Measurements from ENCODE around the gene TOR2A. TPM values are rescaled to one million over a fixed set of nuclear protein-coding genes. Genes with fewer than 3 reads are reported as not detected.

TOR2A gene
- total RNA-seq, 1 donor from 2014 or later: 17.3 TPM

GRCh38 chr9:127754099-127755060 lies 19.3 kb upstream of the TOR2A start:
- Mint-ChIP-seq H3K36me3 (no peaks in the 10 kb centered on the region), H3K9me3 (no peaks in the 10 kb centered on the region), H3K4me1 (no peaks in the 10 kb centered on the region), H3K27ac (no peak overlapping the region), H3K4me3 (peak overlapping the region; percentile 4), H3K27me3 (ENCODE audit: low read depth) (peaks cover 70% of the 10 kb centered on the region)
- no peak for TF ChIP-seq CTCF (IDR thresholded peaks at IDR 0.05; ENCODE audit: unreplicated experiment)
- DNase-seq (ENCODE audit: low spot score in 2 of 2, unreplicated experiment in 2 of 2): no peak

DNA sequence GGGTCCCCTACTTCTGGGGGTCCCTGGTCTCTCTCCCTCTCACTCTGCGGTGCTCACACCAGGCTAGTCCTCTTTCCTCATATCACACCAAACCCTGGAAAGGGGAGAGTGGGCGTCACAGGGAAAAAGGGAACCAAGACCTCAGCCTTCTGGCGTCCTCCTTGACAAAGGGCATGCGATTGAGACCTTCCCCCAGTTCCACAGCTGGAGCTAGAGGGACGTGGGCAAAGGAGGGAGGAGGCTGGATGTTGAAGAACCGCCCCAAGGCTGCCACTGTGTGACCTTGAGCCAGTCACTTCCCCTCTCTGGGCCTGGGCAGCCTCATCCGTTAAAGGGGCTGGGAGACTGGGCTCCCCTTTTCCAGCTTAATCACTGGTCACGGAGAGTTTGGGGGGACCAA lies 18.5 kb upstream of the TOR2A start:
- peaks cover 67% of the 10 kb centered on the region for H3K27me3 Mint-ChIP-seq (ENCODE audit: low read depth)
- no peak overlapping the region for H3K4me3 Mint-ChIP-seq
- no peak for DNase-seq (ENCODE audit: low spot score in 2 of 2, unreplicated experiment in 2 of 2)
- no peaks in the 10 kb centered on the region for H3K4me1 Mint-ChIP-seq
- H3K27ac Mint-ChIP-seq: no peak overlapping the region
- H3K9me3 Mint-ChIP-seq: no peaks in the 10 kb centered on the region
- no peaks in the 10 kb centered on the region for H3K36me3 Mint-ChIP-seq
- TF ChIP-seq CTCF (IDR thresholded peaks at IDR 0.05; ENCODE audit: unreplicated experiment): no peak

DNA sequence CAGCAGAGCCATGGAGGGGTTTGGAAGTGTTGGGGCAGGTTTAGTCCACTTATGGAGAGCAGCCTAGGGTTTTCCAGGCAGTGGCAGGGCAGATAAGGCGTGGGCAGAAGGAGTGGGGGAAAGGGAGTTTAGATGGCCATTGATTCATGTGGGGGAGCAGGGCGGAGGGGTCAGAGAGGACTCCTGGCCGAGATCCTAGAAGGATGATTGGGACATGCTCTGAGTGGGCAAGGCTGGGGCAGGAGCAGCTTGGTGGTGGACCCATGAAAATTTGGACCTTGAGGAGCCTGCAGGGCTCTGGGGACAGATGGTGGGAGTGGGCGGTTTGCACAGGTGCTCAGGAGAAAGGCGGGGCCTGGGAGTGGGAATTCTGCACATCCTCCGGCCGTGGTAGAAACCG lies 18.1 kb upstream of the TOR2A start:
- no peak for DNase-seq (ENCODE audit: low spot score in 2 of 2, unreplicated experiment in 2 of 2)

GRCh38 chr9:127751269-127752054 lies 16.4 kb upstream of the TOR2A start:
- no peak overlapping the region for H3K4me3 Mint-ChIP-seq
- DNase-seq (ENCODE audit: low spot score in 2 of 2, unreplicated experiment in 2 of 2): peak in 1 of 2 experiments; percentile 70
- H3K36me3 Mint-ChIP-seq: no peaks in the 10 kb centered on the region
- peaks cover 67% of the 10 kb centered on the region for H3K27me3 Mint-ChIP-seq (ENCODE audit: low read depth)
- H3K27ac Mint-ChIP-seq: no peak overlapping the region
- no peaks in the 10 kb centered on the region for H3K9me3 Mint-ChIP-seq
- TF ChIP-seq CTCF (IDR thresholded peaks at IDR 0.05; ENCODE audit: unreplicated experiment): no peak
- no peaks in the 10 kb centered on the region for H3K4me1 Mint-ChIP-seq

More for the DNA sequence above, 18.1 kb upstream of the TOR2A start:
- H3K4me1 Mint-ChIP-seq: no peaks in the 10 kb centered on the region
- no peak overlapping the region for H3K27ac Mint-ChIP-seq
- no peaks in the 10 kb centered on the region for H3K9me3 Mint-ChIP-seq
- H3K4me3 Mint-ChIP-seq: no peak overlapping the region
- no peaks in the 10 kb centered on the region for H3K36me3 Mint-ChIP-seq
- TF ChIP-seq CTCF (IDR thresholded peaks at IDR 0.05; ENCODE audit: unreplicated experiment): no peak
- H3K27me3 Mint-ChIP-seq (ENCODE audit: low read depth): peaks cover 65% of the 10 kb centered on the region

GRCh38 chr9:127749090-127749787 lies 14.1 kb upstream of the TOR2A start:
- H3K27me3 Mint-ChIP-seq (ENCODE audit: low read depth): peaks cover 51% of the 10 kb centered on the region
- no peak for TF ChIP-seq CTCF (IDR thresholded peaks at IDR 0.05; ENCODE audit: unreplicated experiment)
- H3K9me3 Mint-ChIP-seq: no peaks in the 10 kb centered on the region
- no peak for DNase-seq (ENCODE audit: low spot score in 2 of 2, unreplicated experiment in 2 of 2)
- H3K36me3 Mint-ChIP-seq: no peaks in the 10 kb centered on the region
- no peak overlapping the region for H3K27ac Mint-ChIP-seq
- no peak overlapping the region for H3K4me3 Mint-ChIP-seq
- no peaks in the 10 kb centered on the region for H3K4me1 Mint-ChIP-seq

Data from mesothelial cell of epicardium (in vitro differentiated cells).